Pancreas (tissue), 10 donors: ENCODE results near the gene KRT84. TPM values are rescaled to one million over a fixed set of nuclear protein-coding genes. Genes with fewer than 3 reads are reported as not detected.

Experiments used
- ATAC-seq, 4 donors: fragments of 200-7000 bp; cut with Tn5 transposase; one replicate each; pipeline versions ENCODE4 v1.8.0 to v1.9.1; 2020; ENCODE audit warnings: mild to moderate bottlenecking in 4 of 4, moderate library complexity in 4 of 4
- DNase-seq, 6 donors: peaks; one replicate each; pipeline ENCODE4 v3.0.0-alpha.2; 2020
- FAIRE-seq: peaks from 2 replicates; lab custom pipeline; 2012; peaks lifted over from hg19 to GRCh38; lab: Jason Lieb, UNC
- H3K27ac ChIP-seq, 4 donors: fragments of 200-600 bp; sonication (generic); 1 replicate in 3 of 4; 2 replicates in 1 of 4; pipeline versions ENCODE4 v1.5.0 to v1.8.0; 2020
- H3K27me3 ChIP-seq, 4 donors: fragments of 200-600 bp; one replicate each; pipeline ENCODE4 v1.8.0; 2021
- H3K36me3 ChIP-seq, 3 donors: fragments of 200-600 bp; sonication (generic) in 1 of 3; one replicate each; pipeline versions ENCODE4 v1.5.0 to v1.8.0; 2020 to 2021
- H3K4me1 ChIP-seq, 3 donors: fragments of 200-600 bp; one replicate each; pipeline ENCODE4 v1.8.0; 2021
- H3K4me3 ChIP-seq, 4 donors: fragments of 200-600 bp; sonication (generic) in 2 of 4; one replicate each; pipeline versions ENCODE4 v1.5.0 to v1.8.0; 2020 to 2021
- H3K9me3 ChIP-seq, 4 donors: fragments of 200-600 bp; one replicate each; pipeline ENCODE4 v1.8.0; 2021
- CTCF ChIP-seq, 4 donors: fragments of 200-600 bp; sonication (generic) in 3 of 4; IDR thresholded peaks; one replicate each; pipeline versions ENCODE4 v1.5.0 to v1.8.0; 2021; ENCODE audit warnings: antibody characterized with exemption in 4 of 4
- WGBS, 2 donors: extraction: QIAGEN DNeasy Blood & Tissue Kit; methylation state at CpG; one replicate each; pipeline ENCODE4 v1.1.7; 2013; 5-methylcytosine and 5-hydroxymethylcytosine counted together
- intact Hi-C, 3 donors: fragments of 100-400 bp; cut with DNase I; formaldehyde crosslinking; loops; one replicate each; pipeline versions ENCODE4 v1.11.1 to v1.14.2; 2022
- polyA plus RNA-seq, 2 donors: library from polyadenylated mRNA; stranded (reverse); fragments of 200-250 nt; gene quantifications; one replicate each; pipeline ENCODE4 v1.2.3, GENCODE V29; 2013
- total RNA-seq, 6 donors: library from RNA; stranded (reverse); fragmentation: NEBNext Ultra II Directional in 4 of 6; extraction: Animal tissue kit (Norgen Biotek cat#: 25700) in 4 of 6; gene quantifications; one replicate each; pipeline versions ENCODE4 v1.2.1 to v1.2.4, GENCODE V29; 2021 to 2023
- donor health status: healthy with polysubstance abuse.
- donor health status: DM: no; HTN: no; CAD: no; lungs with moderate emphysema.
- donor health status: DM: no; HTN: no; CAD: no.
- donor health status: control.
- donor health status: control.
- donor health status: Bipolar disorder and iron deficiency.
- donor health status: DM: yes; HTN: yes; CAD: no.
- donor health status: DM: no; HTN: no; CAD: no.
- donor health status: DM: no; HTN: no; CAD: no.
- donor health status: DM: yes; HTN: yes; CAD: no.

Gene KRT84
- total and polyA plus RNA-seq, 8 donors = not detected

GRCh38 chr12:52332381-52332780, 53.1 kb downstream of the KRT84 start:
- no peak for DNase-seq
- WGBS, 2 donors = 98 to 100% methylated on average over 1 of the region's 1 CpG
- FAIRE-seq = no peak

GRCh38 chr12:52331833-52332232, 53.6 kb downstream of the KRT84 start:
- Histone ChIP-seq H3K36me3 (no peaks in the 10 kb centered on the region), H3K9me3 (no peaks in the 10 kb centered on the region), H3K4me1 (peaks cover 0 to 2% (median 0%) of the 10 kb centered on the region in 3 donors), H3K27me3 (no peaks in the 10 kb centered on the region), H3K4me3 (no peak overlapping the region), H3K27ac (no peak overlapping the region)
- no peak for FAIRE-seq
- 75 to 76% methylated on average over 3 of the region's 3 CpGs for WGBS, 2 donors
- ATAC-seq = no peak
- intact Hi-C loops = no loop called here
- TF ChIP-seq CTCF (IDR thresholded peaks at IDR 0.05) = no peak
- no peak for DNase-seq

More at GRCh38 chr12:52332381-52332780, 53.1 kb downstream of the KRT84 start:
- Histone ChIP-seq H3K36me3 (no peaks in the 10 kb centered on the region), H3K9me3 (no peaks in the 10 kb centered on the region), H3K27ac (no peak overlapping the region), H3K27me3 (no peaks in the 10 kb centered on the region), H3K4me1 (peaks cover 0 to 2% (median 0%) of the 10 kb centered on the region in 3 donors), H3K4me3 (no peak overlapping the region)
- intact Hi-C loops = no loop called here
- ATAC-seq = no peak
- no peak for TF ChIP-seq CTCF (IDR thresholded peaks at IDR 0.05)

GRCh38 chr12:52331039-52331438, 54.4 kb downstream of the KRT84 start:
- peaks cover 0 to 2% (median 0%) of the 10 kb centered on the region in 3 donors for H3K4me1 ChIP-seq
- H3K4me3 ChIP-seq = no peak overlapping the region
- no peaks in the 10 kb centered on the region for H3K36me3 ChIP-seq
- no peak overlapping the region for H3K27ac ChIP-seq
- WGBS, 2 donors = 42 to 76% methylated on average over 1 of the region's 1 CpG
- no peaks in the 10 kb centered on the region for H3K9me3 ChIP-seq
- DNase-seq = no peak
- ATAC-seq = no peak
- no peaks in the 10 kb centered on the region for H3K27me3 ChIP-seq
- TF ChIP-seq CTCF (IDR thresholded peaks at IDR 0.05) = no peak
- FAIRE-seq = no peak
- intact Hi-C loops = no loop called here

- TF ChIP-seq CTCF (IDR thresholded peaks at IDR 0.05) = no peak
- no peak for DNase-seq
- no peak for FAIRE-seq
- Histone ChIP-seq H3K27ac (no peak overlapping the region), H3K4me3 (no peak overlapping the region), H3K36me3 (no peaks in the 10 kb centered on the region), H3K9me3 (no peaks in the 10 kb centered on the region), H3K4me1 (peaks cover 0 to 2% (median 0%) of the 10 kb centered on the region in 3 donors), H3K27me3 (no peaks in the 10 kb centered on the region)
- 48 to 52% methylated on average over 10 of the region's 10 CpGs for WGBS, 2 donors
- intact Hi-C loops = no loop called here
- peak; percentile 5 to 15 (median 5) for ATAC-seq
Observed at GRCh38 chr12:52327830-52328500, 57.5 kb downstream of the KRT84 start.

Other genes starting within 250 kb of the KRT84 start
- 10 to 100 TPM in 3 of 6 donors, 1 to 10 TPM in 3; 4.8 to 18.3 (median 9.0) TPM for gene KRT80, start 193.6 kb downstream of the KRT84 start, total RNA-seq
- gene KRT80, start 193.6 kb downstream of the KRT84 start, polyA plus RNA-seq = 1 to 10 TPM; 8.1 to 9.1 TPM
- gene KRT7, start 152.4 kb downstream of the KRT84 start, total RNA-seq = 100 to 1,000 TPM in 3 of 6 donors, 10 to 100 TPM in 3; 57.5 to 336 (median 90.6) TPM
- 100 to 1,000 TPM; 111 to 238 TPM for gene KRT7, start 152.4 kb downstream of the KRT84 start, polyA plus RNA-seq
- gene KRT86, start 111.0 kb downstream of the KRT84 start, total RNA-seq = 1 to 10 TPM in 4 of 6 donors, under 1 TPM in 2; 0.60 to 3.3 (median 1.6) TPM
- gene KRT86, start 111.0 kb downstream of the KRT84 start, polyA plus RNA-seq = 1 to 10 TPM; 1.5 to 3.2 TPM
- under 1 TPM in 2 of 6 donors, not detected in 4; 0.22 to 0.76 TPM for gene KRT81, start 94.1 kb downstream of the KRT84 start, total RNA-seq
- under 1 TPM; 0.38 to 0.66 TPM for gene KRT81, start 94.1 kb downstream of the KRT84 start, polyA plus RNA-seq
- not detected for gene KRT83, start 64.3 kb downstream of the KRT84 start, total RNA-seq
- not detected for gene KRT83, start 64.3 kb downstream of the KRT84 start, polyA plus RNA-seq
- not detected for gene KRT85, start 18.2 kb downstream of the KRT84 start, total RNA-seq
- gene KRT85, start 18.2 kb downstream of the KRT84 start, polyA plus RNA-seq = not detected
- gene KRT82, start 20.7 kb upstream of the KRT84 start, total RNA-seq = not detected
- gene KRT82, start 20.7 kb upstream of the KRT84 start, polyA plus RNA-seq = not detected
- not detected for gene KRT75, start 48.7 kb upstream of the KRT84 start, total RNA-seq
- not detected for gene KRT75, start 48.7 kb upstream of the KRT84 start, polyA plus RNA-seq
- 1 to 10 TPM in 2 of 6 donors, under 1 TPM in 3, not detected in 1; 0.08 to 3.6 (median 0.20) TPM for gene KRT6B, start 66.5 kb upstream of the KRT84 start, total RNA-seq
- under 1 TPM in 1 of 2 donors, not detected in 1; 0.23 TPM for gene KRT6B, start 66.5 kb upstream of the KRT84 start, polyA plus RNA-seq
- gene KRT6C, start 88.2 kb upstream of the KRT84 start, total RNA-seq = not detected
- gene KRT6C, start 88.2 kb upstream of the KRT84 start, polyA plus RNA-seq = not detected
- 1 to 10 TPM in 1 of 6 donors, not detected in 5; 2.2 TPM for gene KRT6A, start 107.6 kb upstream of the KRT84 start, total RNA-seq
- under 1 TPM; 0.15 to 0.82 TPM for gene KRT6A, start 107.6 kb upstream of the KRT84 start, polyA plus RNA-seq
- gene KRT5, start 134.7 kb upstream of the KRT84 start, total RNA-seq = 1 to 10 TPM in 4 of 6 donors, under 1 TPM in 2; 0.51 to 5.8 (median 1.9) TPM
- 1 to 10 TPM; 1.5 to 1.6 TPM for gene KRT5, start 134.7 kb upstream of the KRT84 start, polyA plus RNA-seq
- gene KRT71, start 167.5 kb upstream of the KRT84 start, total RNA-seq = not detected
- not detected for gene KRT71, start 167.5 kb upstream of the KRT84 start, polyA plus RNA-seq
- not detected for gene KRT74, start 188.2 kb upstream of the KRT84 start, total RNA-seq
- not detected for gene KRT74, start 188.2 kb upstream of the KRT84 start, polyA plus RNA-seq
- under 1 TPM in 1 of 6 donors, not detected in 5; 0.09 TPM for gene KRT72, start 215.8 kb upstream of the KRT84 start, total RNA-seq
- not detected for gene KRT72, start 215.8 kb upstream of the KRT84 start, polyA plus RNA-seq
- gene KRT73, start 232.9 kb upstream of the KRT84 start, total RNA-seq = not detected
- not detected for gene KRT73, start 232.9 kb upstream of the KRT84 start, polyA plus RNA-seq